ENCODE measurements around the gene STK11.
"Not testable (repeated sequence)": the region's sequence is repeated elsewhere in the genome, so short reads cannot be mapped to it uniquely, and the experiment has no call there.

STK11 gene

DNA sequence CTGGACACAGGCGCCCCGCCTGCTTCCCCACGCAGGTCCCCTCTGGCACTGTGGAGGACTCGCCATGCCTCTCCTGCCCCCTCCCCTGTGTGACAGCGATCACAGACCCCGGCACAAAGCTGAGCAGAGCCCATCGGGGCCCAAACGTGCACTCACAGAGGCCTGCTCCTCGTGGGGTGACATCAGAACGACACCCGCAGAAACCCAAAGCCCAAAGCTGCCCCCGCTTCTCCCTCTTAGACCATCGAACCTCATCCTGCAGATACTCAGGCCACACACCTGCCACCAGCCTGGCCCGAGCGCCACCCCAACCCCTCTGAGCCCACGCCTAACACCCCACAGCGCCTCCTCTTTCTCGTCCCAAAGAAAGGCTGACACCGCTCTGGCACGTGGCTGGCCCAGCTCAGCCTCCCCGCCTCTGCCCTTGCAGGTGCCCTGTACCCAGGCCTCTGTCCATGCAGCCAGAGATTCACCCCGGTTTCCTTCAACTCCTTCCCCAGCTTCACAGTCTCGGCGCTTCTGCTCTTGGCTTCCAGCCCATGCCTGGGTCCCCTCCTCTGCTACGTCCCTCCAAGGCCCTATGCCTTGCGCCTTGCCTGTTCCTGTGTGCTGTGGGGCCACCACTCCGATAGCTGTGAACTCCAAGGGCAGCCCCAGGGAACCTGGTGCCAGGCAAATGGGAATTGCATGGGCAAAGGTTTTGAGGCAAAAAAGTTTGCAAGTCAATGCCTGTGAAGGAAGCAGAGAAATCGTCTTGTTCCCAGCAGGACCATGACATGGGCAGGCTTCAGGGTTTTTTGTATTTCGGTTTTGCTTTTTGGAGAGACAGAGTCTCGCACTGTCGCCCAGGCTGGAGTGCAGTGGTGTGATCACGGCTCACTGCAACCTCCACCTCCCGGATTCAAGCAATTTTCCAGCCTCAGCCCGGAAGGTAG lies 33.1 kb downstream of the STK11 start:
- no peak for DNase-seq

DNA sequence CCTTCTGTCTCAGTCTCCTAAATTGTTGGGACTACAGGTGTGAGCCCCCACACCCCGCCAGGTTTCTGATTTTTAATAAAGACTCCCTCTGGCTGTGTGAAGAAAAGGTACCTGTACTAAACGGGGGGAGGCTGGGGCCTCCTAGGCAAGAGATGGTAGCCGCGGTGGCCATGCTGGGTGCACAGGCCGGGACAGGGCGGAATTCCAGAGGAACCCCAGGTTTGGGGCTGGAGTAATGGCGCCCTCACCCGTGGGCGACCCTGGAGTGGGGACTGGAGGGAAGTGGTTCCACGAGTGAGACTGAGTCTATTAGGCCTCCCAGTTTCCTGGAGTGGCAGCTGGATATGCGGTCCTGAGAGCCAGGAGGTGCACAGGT lies 33.8 kb downstream of the STK11 start:
- DNase-seq, result no peak

DNA sequence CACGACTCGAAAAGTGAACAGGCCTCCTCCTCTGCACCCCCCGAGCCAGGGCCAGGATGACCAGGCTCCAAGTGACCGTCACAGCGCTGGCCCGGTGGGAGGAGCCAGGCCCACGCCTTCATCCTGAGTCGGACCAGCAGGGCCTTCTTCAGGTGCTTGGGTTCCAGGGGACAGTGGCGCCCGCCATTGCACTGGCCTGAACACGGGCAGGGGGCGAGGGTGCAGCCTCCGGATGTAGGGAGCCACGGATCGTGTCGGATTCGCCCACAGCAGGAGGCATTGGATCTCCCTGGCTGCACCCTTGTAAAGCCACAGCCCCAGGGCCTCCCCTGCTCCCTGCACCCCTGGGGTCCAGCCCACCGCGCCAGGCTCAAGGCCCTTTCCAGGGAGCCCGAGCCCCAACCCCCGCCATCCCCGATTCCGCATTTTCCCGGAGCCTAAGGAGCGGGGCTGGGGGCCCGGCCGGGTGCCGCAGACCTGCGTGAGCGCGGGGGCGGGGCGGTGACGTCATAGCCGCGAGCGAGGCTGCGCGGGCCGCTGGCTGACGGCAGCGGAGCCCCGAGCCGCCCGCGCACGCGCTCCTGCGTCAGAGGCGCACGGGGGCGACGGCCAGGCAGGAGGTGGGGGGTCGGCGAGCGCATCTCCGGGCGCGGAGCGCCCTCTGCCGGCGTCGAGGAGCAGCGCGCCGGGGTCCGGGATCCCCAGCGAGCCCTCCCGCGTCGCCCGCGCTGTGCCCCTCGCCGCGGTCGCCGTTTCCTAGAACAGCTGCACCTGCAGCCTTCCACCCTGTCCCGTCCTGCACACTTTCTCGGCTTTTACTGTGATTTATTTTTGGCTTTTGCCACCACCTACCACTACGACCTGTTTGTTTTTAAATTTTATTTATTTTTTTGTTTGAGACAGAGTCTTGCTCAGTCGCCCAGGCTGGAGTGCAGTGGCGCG lies 34.5 kb downstream of the STK11 start:
- peak; percentile 94 for DNase-seq

DNA sequence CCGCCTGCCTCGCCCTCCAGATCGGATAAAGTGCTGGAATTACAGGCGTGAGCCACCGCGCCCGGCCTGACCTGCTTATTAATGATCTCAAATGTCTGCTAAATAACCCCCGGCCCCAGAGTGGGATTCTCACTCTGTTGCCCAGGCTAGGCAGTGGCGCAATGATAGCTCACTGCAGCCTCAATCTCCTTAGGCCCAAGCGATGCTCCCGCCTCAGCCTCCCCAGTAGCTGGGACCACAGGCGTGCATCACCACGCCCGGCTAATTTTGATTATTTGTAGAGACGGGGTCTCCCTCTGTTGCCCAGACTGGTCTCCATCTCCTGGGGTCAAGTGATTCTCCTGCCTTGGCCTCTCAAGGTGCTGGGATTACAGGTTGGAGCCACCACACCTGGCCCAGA lies 35.3 kb downstream of the STK11 start:
- DNase-seq, result no peak

DNA sequence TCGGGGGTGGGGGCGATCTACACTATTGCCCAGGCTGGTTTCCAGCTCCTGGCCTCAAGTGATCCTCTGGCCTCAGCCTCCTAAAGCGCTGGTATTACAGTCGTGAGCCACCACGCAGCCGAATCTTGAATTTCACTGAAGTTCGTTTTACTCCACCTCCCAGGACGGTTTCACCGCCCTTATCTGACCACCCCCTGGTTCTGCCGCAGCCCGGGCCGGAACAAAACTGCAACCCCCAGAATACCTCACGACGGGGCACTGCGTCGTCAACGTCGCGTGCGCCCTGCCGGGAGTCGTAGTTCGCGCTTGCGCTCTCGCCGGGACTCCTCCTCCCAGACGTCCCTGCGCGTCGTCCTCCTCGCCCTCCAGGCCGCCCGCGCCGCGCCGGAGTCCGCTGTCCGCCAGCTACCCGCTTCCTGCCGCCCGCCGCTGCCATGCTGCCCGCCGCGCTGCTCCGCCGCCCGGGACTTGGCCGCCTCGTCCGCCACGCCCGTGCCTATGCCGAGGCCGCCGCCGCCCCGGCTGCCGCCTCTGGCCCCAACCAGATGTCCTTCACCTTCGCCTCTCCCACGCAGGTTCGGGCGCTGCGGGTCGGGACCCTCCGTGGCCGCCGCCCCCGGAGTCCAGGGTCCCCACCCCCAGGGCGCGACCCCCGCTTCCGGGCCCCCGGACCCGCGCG lies 36.0 kb downstream of the STK11 start, which contains the start of gene ATP5F1D:
TSS of gene ATP5F1D (plus strand) at position 335 of the 679 bp plus-strand sequence. CDS start at position 435, 100 bp downstream.
- DNase-seq, result peak; percentile 94

DNA sequence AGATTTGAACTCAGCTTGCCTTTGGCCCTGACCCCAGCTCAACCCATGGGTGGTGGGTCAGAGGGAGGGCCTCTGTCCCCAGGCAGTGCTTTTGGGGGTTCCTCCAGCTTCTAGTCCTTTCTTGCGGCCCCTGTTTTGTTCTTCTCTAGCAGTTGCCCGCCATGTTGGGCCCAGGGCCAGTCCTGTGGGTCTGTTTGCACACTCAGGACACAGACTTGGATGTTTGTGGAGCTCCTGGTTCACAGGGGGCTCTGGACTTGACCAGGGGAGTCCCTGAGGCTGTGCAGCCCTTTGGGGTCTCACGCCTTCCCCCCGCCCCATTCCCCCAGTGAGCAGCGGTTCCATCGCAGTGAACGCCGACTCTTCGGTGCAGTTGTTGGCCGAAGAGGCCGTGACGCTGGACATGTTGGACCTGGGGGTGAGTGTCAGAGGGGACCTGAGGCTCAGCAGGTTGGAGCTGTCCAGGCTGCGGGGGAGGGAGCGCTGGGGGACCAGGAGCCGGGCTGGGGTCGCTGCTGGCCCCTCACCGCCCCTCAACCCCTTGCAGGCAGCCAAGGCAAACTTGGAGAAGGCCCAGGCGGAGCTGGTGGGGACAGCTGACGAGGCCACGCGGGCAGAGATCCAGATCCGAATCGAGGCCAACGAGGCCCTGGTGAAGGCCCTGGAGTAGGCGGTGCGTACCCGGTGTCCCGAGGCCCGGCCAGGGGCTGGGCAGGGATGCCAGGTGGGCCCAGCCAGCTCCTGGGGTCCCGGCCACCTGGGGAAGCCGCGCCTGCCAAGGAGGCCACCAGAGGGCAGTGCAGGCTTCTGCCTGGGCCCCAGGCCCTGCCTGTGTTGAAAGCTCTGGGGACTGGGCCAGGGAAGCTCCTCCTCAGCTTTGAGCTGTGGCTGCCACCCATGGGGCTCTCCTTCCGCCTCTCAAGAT lies 38.5 kb downstream of the STK11 start:
- peak; percentile 87 for DNase-seq

DNA sequence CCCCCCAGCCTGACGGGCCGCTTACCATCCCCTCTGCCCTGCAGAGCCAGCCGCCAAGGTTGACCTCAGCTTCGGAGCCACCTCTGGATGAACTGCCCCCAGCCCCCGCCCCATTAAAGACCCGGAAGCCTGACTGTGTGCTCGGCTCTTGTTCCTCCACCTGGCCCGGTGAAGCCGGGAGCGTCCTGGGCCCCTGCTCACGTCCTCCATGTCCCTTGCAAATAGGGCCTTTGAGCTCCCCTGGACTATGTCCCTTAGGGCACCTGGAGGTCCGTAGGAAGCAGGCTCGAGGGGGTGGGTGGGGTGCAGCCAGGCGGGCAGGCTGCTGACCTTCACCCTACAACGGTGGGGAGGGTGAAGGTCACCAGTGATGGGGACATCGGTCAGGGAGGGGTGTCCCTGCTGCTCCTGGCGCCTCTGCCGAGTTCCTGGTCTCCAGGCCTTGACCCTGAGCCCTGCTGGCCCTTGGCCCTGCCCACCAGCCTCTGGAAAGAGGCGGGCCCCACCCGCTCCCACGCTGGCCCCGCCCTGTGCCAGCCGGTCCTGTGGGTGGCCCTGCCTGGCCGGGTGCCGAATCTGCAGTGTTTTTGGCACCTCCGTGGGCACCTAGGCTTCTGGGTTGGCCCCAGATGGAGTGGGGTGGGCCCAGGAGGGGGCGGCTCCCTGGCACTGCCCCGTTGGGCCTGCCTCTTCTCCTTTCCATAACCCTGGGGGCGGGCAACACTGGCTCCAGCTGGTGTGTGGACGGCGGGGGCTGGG lies 39.3 kb downstream of the STK11 start:
- no peak for DNase-seq

DNA sequence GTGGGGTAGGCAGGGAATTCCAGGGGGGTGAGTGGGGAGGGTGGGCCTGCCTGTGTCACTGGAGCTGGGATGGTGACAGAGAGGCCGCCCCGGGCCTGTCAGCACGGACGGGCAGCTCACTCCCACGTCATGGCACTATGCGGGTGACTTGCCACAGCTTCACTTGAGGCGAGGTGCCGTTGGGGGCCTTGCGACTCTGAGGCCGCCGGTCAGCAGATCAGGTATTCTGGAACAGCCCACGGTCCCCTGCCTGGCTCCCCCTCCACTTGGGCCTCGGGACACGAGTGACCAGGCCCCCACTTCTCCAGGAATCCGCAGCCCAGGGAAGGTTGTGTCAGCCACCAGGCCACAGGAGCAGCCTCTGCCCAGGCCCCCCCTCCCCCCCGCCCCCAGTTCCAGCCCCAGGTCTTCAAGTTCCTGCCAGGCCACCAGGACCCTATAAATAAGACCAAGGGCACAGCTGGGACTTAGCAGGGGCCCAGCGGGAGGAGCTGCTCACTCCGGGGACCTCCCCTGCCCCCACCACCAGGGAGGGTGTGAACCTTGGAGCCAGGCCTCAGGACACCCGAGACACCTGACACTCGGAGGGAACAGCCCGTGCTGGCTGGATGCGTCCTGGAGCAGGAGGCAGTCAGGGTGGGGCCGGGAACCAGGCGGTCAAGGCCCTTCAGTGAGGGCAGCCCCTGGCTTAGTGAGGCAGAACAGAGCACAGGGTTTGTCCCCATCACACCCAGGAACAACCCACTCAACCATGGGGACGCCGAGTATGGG lies 40.1 kb downstream of the STK11 start:
- no peak for DNase-seq

DNA sequence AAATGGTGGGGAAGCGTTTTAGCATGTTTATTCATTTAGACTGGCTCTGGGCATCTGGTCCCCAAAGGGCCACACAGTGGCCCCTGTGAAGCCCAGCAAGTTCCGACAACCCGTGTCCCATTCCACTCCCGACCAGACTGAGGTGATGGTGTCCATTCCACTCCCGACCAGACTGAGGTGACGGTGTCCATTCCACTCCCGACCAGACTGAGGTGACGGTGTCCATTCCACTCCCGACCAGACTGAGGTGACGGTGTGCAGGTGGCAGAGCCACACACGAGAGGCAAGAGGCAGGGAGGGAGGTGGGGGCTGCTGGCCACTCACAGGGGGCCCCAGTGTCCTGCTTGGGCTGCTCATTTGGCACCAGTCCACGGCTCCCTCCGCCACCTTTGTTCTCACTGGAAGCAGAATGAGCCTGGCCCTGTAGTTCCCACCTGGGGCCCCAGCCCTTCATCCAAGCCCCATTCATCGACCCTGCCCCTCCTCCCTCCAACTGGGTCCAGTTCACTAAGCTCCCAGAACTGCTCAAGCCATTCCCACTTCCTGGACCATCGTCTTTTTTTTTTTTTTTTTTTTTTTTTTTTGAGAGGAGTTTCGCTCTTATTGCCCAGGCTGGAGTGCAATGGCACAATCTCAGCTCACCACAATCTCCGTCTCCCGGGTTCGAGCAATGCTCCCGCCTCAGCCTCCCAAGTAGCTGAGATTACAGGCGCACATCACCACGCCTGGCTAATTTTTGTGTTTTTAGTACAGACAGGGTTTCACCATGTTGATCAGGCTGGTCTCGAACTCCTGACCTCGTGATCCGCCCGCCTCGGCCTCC lies 40.9 kb downstream of the STK11 start:
- not testable (repeated sequence) for DNase-seq

DNA sequence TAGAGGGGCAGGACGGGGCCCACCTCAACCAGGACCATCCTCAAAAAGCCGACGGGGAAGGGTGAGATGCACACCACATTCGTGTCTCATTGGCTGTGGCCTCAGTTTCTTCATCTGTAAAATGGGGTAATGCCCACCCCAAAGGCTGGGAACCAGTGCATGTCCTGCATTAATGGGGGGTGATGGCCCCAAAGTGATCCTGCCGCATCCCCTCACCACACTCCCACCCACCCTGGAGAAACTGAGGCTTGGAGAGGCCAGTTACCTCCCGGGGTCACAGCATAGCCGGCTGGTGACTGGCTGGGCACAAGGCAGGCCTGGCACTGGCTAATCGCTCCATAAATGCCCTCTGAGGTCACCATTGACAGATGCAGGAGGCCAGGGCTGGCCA lies 42.2 kb downstream of the STK11 start:
- DNase-seq, result no peak

DNA sequence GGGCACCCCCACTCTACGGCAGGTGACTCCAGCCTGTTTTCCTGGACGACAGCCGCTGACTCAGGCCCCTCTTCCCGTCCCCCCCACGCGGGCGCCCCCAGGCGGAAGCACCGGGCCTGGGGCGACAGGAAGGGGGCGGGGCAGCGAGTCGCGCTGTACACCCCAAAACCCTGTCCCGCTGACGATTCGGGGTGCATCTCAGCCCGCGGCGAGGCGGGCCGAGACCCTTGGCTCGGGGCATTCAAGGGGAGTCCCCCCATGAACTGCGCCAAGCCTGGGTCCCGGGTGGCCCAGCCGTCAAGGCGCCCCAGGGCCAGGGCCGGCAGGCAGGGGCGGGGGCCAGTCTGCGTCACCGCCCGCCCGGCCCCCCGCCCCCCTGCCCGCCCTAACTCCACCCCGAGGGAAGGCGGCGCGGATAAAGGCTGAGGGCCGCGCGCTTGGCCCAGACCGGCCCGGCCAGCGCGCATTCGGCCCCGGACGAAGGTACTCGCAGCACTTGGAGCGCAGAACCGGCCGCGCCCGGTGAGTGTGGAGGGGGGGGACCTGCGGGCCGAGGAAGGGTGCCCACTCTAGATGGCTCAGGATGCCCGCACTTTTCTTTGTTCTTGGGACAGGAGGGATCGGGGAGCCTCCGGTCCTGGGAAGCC lies 42.7 kb downstream of the STK11 start, which contains the start of gene MIDN:
TSS of gene MIDN (plus strand) at position 445 of the 647 bp plus-strand sequence. CDS start 1,714 bp downstream, outside the sequence.
- peak; percentile 91 for DNase-seq

DNA sequence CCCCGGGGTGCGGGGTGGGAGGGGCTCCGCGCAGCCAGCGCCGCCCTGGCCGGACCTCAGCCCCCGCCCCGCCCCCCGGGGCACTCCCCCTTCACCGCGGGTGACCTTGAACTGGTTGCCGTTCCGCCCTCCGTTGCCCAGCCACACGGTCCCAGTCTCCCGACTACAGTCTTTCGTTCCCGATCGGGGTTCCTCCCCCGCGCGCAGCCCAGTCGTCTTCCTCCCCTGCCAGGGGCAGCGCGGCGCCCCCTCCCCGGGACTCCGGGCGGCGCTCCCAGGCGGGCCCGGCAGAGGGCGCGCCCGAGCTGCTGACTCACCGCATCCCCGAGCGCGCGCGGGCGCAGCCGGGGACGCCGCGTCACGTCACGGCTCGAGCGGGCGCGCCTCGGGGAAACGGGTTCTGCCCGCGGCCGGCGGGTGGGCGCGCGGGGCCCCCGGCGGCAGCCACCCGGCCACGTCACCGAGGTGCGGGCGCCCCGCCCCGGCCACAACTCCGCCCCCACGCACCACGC lies 43.3 kb downstream of the STK11 start:
- peak; percentile 92 for DNase-seq

DNA sequence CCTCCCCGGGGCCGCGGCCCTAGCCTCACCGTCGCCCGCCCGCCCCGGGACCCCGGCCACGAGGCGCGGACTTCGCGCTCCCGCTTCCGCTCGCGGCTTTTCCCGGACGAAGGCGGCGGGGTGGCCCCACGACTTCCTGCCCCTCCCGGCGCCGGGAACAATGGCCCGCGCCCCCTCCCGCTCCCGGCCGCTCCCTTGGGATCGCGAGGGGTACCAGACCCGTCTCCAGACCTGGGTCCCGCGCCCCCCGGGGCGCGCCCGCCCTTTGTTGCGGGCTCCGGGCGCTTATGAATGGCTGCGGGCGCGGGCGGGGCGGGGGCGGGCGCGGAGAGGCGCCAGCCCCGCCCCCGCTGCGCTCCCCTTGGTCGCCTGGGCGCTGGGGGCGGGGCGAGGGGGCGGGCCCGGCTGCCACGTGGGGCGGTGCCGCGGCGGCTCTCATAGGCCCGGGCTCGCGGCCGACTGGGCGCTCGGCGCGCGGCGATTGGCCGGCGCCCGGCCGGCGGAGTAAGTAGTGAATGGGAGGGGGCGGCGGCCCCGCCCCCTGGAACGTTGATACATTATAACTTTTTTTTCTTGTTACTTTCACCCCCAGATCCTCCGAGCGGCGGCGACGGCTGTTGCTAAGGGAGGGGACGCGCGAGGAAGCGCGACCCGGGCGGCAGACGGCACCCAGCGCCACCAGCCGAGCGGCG lies 43.9 kb downstream of the STK11 start:
- DNase-seq, result peak; percentile 98

DNA sequence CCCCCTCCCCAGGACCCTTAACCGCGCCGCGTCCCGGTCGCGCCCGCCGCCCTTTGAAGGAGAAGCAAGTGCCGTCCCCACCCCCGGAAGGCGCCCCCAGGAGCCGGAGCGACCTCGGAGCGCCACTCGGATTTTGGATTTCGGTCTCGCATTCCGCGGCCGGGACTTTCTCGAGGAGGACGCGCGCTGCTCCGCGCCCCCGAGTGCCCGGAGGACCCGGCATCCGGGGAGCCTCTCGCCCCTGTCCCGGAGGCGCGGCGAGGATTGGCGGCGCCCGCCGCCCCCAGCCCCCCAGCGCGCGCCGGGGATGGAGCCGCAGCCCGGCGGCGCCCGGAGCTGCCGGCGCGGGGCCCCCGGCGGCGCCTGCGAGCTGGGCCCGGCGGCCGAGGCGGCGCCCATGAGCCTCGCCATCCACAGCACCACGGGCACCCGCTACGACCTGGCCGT lies 44.4 kb downstream of the STK11 start:
- no peak for DNase-seq

DNA sequence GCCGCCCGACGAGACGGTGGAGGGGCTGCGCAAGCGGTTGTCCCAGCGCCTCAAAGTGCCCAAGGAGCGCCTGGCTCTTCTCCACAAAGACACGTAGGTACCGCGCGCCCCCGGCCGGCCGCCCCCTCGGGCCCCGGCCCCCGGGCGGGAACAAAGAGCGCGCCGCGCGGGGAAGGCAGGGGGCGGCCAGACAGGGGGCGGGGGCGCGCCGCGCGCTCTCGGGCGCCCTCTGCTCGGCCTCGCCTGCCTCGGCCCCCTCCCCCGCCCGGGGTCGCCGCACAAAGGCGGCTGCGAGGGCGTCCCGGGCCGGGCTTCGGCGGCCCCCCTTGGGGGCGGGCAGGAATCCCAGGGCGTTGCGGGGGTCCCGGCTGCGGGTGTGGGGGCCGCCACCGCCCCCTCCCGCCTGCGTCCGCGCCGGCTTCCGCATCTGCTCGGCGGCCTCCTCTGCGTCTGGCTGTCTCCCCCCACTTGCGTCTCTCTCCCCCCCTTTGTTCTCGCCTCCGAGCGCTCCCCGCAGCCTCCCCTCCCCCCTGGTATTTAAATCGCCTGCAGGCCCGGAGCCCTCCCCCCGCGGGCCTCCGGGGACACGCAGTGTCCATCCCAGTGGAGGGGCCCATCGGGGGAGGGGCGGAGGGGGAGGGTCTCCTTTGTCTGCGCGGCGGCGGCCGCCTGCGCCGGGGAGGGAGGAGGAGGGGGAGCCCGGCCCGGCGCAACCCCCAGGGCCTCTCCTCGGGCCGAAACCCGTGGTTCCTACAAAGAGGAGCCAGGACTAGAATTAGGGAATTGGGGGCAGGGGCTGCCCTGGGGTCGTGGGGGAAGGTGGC lies 45.1 kb downstream of the STK11 start:
- peak; percentile 77 for DNase-seq
